GM10266 (cell line): ENCODE data around the gene SV2A.
A peak's percentile ranks its signal among the peaks of the same experiment; 100 is the strongest.
"Not testable (repeated sequence)": the region's sequence is repeated elsewhere in the genome, so short reads cannot be mapped to it uniquely, and the experiment has no call there.

ENCODE experiments used
- DNase-seq: peaks from one replicate; pipeline ENCODE4 v3.0.0; 2012; ENCODE audit errors: extremely low spot score
- CTCF ChIP-seq: IDR thresholded peaks from 2 replicates; pipeline ENCODE4 v1.5.1; 2012; ENCODE audit warnings: mild to moderate bottlenecking, low read depth; ENCODE audit not compliant: control insufficient read depth, insufficient read depth; ENCODE audit errors: missing control alignments

SV2A gene

GRCh38 chr1:149896575-149896974, 21.1 kb downstream of the SV2A start:
- no peak for DNase-seq
- TF ChIP-seq CTCF, result no peak

- TF ChIP-seq CTCF, result no peak
- no peak for DNase-seq
Measured at GRCh38 chr1:149888999-149889289, 28.7 kb downstream of the SV2A start.

- peak; percentile 72 for TF ChIP-seq CTCF
- peak; percentile 72 for DNase-seq
Measured at GRCh38 chr1:149888247-149888998, 29.2 kb downstream of the SV2A start.

- TF ChIP-seq CTCF, result no peak
- DNase-seq, result peak; percentile 84
Measured at GRCh38 chr1:149887456-149888246, 30.0 kb downstream of the SV2A start.

GRCh38 chr1:149887196-149887455, 30.5 kb downstream of the SV2A start:
- DNase-seq, result not testable (repeated sequence)

GRCh38 chr1:149886396-149887195, 31.0 kb downstream of the SV2A start:
- no peak for TF ChIP-seq CTCF
- DNase-seq, result peak; percentile 89

- DNase-seq, result not testable (repeated sequence)
Measured at GRCh38 chr1:149886121-149886395, 31.6 kb downstream of the SV2A start.

GRCh38 chr1:149885339-149886120, 32.1 kb downstream of the SV2A start:
- no peak for DNase-seq
- no peak for TF ChIP-seq CTCF
